ENCODE results near the gene SLCO3A1.

Gene SLCO3A1

GRCh38 chr15:91882858-91883586 is 29.5 kb downstream of the SLCO3A1 start:
- no peak for DNase-seq (ENCODE audit: low read depth in 2 of 2)

DNA sequence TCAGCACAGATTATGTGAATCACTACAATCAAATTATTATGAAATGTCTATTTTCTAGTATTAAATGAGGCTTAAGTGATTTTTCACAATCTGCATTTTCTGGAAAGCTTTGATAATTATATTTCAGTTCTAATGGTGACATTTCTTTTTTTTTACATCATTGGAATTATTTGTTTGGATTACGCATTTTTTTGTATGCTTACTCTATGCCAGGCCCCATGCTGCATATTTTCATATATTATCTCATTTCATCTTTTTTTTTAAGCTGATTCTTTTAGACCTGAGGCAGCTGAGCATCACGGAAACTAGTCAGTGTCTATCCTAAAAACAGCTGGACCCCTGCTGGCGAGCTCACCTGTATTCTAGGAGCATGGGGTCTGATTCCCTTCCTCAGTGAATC is 31.1 kb downstream of the SLCO3A1 start:
- no peak for DNase-seq (ENCODE audit: low read depth in 2 of 2)

DNA sequence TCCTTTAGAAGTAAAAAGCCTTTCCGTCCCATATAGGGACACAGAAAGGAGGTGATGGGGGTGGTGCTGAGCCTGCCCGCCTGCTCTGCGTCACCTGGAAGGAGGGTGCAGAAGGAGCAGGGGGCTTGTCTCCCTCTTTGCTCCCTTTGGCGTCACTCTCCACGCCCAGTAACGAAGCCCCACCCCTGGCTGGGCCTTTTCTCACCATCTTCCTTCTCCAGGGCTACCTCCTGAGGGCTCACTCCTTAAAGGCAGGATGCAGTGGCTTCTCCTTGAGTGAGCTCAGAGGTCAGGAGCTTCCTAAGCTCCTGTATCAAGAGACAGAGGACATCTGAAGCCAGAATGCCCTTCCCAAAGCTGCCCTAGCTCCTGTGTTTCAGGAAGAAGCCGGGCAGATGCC is 31.5 kb downstream of the SLCO3A1 start:
- DNase-seq (ENCODE audit: low read depth in 2 of 2) = no peak

DNA sequence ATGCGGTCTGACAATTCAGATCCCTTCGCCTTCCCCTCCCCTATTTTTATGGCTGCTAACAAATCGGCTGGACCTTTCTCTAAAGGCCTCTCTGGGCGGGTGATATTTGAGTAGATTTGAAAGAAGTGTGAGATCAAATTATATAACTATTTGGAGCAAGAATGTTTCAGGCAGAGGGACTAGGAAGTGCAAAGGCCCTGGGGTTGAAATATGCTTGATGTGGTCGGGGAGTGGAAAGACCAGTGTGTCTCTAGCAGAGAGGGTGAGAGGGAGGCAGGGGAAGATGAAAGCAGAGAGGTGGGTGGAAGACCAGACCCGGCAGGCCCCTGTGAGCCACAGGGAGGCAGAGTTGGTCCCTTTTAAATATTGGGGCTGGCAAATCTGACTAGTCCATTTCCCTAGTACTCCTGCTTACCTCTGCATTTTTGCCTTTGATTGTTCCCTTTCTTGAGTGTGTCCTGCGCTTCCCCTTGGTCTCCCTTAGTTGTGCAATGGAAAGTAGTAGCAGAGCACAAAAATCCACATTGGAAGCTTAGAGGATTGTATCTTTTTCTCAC is 32.3 kb downstream of the SLCO3A1 start:
- DNase-seq (ENCODE audit: low read depth in 2 of 2) = no peak

- no peak for DNase-seq (ENCODE audit: low read depth in 2 of 2)
Measured at GRCh38 chr15:91886878-91887277, 33.4 kb downstream of the SLCO3A1 start.

- no peak for DNase-seq (ENCODE audit: low read depth in 2 of 2)
Measured at GRCh38 chr15:91887321-91887720, 33.8 kb downstream of the SLCO3A1 start.

- no peak for DNase-seq (ENCODE audit: low read depth in 2 of 2)
Measured at GRCh38 chr15:91887921-91888373, 34.4 kb downstream of the SLCO3A1 start.

DNA sequence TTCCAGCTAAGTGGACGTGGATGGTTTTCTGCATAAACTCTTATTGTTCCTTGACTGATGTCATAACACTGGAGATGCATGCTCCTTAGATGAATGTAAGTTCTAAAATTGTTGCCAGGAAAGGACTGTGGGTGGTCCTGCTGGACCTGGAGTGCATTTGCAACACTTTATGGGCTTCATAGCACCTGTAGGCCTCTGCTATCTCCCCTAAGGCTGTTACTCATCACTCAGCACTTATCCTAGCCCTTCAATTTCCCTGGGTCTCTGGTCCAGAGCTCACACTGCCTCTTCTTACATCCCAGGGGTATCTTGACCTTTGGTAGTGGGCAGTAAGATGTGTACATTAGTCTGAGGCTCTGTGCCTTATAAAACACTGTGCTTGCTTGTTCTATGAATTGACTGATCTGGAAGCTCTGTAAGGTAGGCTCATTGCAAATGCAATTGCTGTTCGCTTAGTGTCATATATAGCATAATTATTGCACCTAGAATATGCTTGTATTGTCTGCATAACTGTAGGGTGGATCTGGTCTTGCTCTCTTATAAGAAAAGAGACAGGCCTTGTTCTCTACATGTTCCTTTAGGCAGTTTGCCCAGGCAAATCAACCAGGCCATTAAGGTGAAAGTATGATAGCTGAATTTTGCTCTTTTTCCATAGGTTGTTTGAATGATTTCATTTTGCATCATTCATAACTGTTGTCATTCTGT is 35.8 kb downstream of the SLCO3A1 start:
- no peak for DNase-seq (ENCODE audit: low read depth in 2 of 2)

DNA sequence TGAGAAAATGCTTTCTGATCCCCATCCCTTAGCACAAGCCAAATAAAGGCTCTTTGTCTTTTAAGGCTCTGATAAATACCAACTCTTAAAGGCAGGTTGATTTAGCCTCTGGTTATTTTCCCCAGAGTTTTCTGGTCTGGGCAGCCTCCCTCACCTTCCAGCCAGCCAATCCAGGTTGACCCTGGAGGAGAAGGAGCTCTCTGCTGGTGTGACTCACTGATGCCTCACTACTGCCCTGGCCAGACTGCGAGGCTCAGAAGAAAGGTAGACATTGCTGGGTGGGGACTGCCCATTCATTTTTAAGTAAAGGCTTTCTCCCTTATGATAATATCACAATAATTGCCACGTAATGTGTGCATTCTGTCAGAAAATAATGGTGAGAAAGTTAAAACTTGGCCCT is 37.1 kb downstream of the SLCO3A1 start:
- no peak for DNase-seq (ENCODE audit: low read depth in 2 of 2)

- DNase-seq (ENCODE audit: low read depth in 2 of 2) = no peak
Measured at GRCh38 chr15:91891101-91891500, 37.6 kb downstream of the SLCO3A1 start.

- DNase-seq (ENCODE audit: low read depth in 2 of 2) = no peak
Measured at GRCh38 chr15:91891788-91892345, 38.4 kb downstream of the SLCO3A1 start.

- DNase-seq (ENCODE audit: low read depth in 2 of 2) = no peak
Measured at GRCh38 chr15:91892436-91892835, 38.9 kb downstream of the SLCO3A1 start.

DNA sequence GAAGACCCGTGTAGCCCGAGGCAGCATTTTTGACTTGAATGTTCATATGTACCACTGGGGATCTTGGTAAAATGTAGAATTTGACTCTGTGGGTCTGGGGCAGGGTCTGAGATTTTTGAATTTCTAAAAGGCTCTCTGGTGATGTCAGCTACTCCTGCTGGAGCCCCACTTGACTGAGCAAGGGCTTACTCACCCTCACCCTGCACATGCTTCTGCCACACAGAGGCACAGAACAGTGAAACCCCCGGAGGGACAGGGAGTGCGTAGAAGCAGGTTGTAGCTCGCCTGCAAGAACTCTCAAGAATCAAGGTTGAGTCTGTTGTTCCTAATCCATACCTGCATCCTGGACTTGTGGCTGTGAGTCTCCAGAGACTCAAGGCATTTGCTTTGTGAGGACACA is 41.1 kb downstream of the SLCO3A1 start:
- no peak for DNase-seq (ENCODE audit: low read depth in 2 of 2)

DNA sequence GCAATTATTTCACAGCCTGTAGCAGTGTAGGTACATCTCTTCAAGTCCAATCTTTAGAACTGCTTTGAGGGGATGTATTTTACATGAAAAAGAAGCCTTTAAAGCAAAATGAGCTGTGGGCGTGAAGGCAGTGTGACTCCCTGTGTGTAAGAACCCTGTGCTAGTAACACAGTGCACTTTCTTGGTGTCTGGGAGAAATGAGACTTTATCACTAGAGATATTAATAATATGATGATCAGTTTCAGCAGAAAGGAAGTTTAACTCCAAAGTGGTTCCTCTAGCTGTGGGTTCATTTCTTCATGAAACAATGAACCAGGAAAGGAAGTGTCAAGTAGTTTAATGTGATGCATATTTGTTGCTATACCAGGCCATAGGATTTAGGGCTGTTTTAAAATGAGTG is 41.5 kb downstream of the SLCO3A1 start:
- no peak for DNase-seq (ENCODE audit: low read depth in 2 of 2)

DNA sequence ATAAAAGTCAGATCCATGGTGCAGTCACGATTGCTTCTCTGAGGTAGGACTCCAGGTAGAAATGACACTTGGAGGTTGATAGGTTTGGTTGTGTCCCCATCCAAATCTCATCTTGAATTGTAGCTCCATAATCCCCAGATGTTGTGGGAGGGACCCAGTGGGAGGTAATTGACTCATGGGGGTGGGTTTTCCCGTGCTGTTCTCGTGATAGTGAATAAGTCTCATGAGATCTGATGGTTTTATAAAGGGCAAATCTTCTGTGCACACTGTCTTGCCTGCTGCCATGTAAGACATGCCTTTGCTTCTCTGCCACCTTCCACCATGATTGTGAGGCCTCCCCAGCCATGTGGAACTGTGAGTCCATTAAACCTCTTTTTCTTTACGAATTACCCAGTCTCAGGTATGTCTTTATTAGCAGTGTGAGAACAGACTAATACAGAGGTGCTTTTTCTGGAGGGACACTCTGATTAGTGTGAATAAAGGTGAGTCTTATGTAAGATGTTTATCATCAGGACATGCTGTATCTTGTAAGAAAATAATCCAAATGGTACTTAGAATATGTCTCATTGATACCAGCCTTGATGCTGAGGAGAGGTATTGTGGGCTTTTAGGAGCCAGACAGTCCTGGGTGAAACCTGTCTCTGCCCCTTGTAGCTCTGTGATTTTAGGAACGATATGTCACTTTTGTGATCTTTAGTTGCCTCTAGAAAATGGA is 43.0 kb downstream of the SLCO3A1 start:
- no peak for DNase-seq (ENCODE audit: low read depth in 2 of 2)

DNA sequence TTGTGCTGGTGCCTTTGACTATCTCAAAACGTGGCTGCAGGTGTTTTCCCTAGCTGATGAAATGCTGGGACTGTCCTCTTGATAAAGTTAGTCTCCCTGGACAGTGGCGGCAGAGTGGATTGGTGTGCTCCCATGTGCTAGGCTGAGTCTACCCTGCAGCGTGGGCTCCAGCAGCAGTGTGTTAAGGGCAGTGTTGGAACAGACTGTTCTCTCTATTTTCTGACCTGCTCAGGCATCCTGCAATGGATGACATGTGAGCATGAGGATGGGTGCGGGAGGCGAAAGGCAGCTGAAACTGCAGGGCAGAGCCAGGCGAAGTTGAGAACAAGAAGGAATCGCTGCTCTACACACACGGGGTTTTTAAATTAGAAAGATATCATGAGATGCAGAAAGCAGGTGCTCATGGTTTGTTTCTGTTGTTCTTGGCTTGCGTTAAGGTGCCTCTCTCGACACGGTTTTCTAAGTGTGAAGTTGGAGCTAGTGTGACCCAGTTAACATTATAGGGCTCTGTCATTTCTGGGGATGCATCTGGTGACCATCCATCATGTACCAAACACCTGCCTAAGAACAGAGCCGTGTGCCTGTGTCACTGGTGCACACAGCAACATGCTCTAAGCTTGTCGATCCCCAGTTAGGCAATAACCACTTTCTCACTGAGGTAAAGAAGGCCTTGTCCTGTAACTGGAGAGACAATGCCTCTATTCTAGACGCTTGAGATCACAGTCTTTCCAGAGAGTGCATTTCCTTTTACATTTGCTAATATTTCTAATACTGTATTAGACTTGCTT is 44.3 kb downstream of the SLCO3A1 start:
- DNase-seq (ENCODE audit: low read depth in 2 of 2) = no peak

GRCh38 chr15:91898843-91899242 is 45.3 kb downstream of the SLCO3A1 start:
- no peak for DNase-seq (ENCODE audit: low read depth in 2 of 2)

- DNase-seq (ENCODE audit: low read depth in 2 of 2) = no peak
Measured at GRCh38 chr15:91904942-91905341, 51.4 kb downstream of the SLCO3A1 start.

GRCh38 chr15:91908391-91908790 is 54.9 kb downstream of the SLCO3A1 start:
- no peak for DNase-seq (ENCODE audit: low read depth in 2 of 2)

DNA sequence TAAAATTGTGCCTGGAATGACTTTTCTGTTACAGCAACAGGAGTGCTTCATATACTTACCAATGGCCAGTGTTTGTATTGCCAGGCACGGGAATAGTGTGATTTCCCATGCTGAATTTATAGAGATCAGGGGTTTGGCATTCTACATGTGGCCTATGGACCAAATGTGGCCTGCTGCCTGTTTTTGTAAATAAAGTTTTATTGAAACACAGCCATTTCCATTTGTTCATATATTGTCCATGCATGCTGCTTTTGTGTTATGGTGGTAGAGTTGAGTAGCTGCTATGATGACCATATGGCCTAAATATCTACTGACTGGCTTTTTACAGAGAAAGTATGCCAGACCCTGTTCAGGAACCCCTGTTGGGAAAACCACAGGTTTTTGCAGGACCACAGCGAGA is 55.6 kb downstream of the SLCO3A1 start:
- DNase-seq (ENCODE audit: low read depth in 2 of 2) = no peak

GRCh38 chr15:91909574-91909973 is 56.1 kb downstream of the SLCO3A1 start:
- DNase-seq (ENCODE audit: low read depth in 2 of 2) = no peak
